Mucosa of stomach (tissue), 1 donor: Measurements from ENCODE around the gene TBX3.

Experiments
- H3K27me3 ChIP-seq: one replicate; pipeline ENCODE4 v1.7.0; 2013; ENCODE audit warnings: mild to moderate bottlenecking, low read length; ENCODE audit not compliant: control insufficient read depth, insufficient read depth
- H3K36me3 ChIP-seq: one replicate; pipeline ENCODE4 v1.7.0; 2013; ENCODE audit warnings: low read length; ENCODE audit not compliant: control insufficient read depth, insufficient read depth
- H3K4me1 ChIP-seq: one replicate; pipeline ENCODE4 v1.7.0; 2013; ENCODE audit warnings: mild to moderate bottlenecking, low read length; ENCODE audit not compliant: control insufficient read depth, insufficient read depth
- H3K4me3 ChIP-seq: one replicate; pipeline ENCODE4 v1.7.0; 2013; ENCODE audit warnings: low read length
- H3K9ac ChIP-seq: one replicate; pipeline ENCODE4 v1.7.0; 2013; ENCODE audit warnings: mild to moderate bottlenecking, low read length, moderate library complexity
- H3K9me3 ChIP-seq: one replicate; pipeline ENCODE4 v1.7.0; 2013; ENCODE audit warnings: mild to moderate bottlenecking, low read length, moderate library complexity; ENCODE audit not compliant: control insufficient read depth
- donor health status: Pancreatic carcinoma.

TBX3 gene

GRCh38 chr12:114668151-114668885, 15.7 kb downstream of the TBX3 start:
- Histone ChIP-seq H3K9me3 (no peaks in the 10 kb centered on the region), H3K27me3 (peaks cover 91% of the 10 kb centered on the region), H3K36me3 (no peaks in the 10 kb centered on the region), H3K9ac (peak overlapping the region; percentile 47), H3K4me3 (peak overlapping the region; percentile 43), H3K4me1 (peaks cover 39% of the 10 kb centered on the region)

GRCh38 chr12:114667669-114668150, 16.3 kb downstream of the TBX3 start:
- Histone ChIP-seq H3K27me3 (peaks cover 86% of the 10 kb centered on the region), H3K36me3 (no peaks in the 10 kb centered on the region), H3K9me3 (no peaks in the 10 kb centered on the region), H3K4me1 (peaks cover 45% of the 10 kb centered on the region), H3K4me3 (peak overlapping the region; percentile 43), H3K9ac (peak overlapping the region; percentile 47)

DNA sequence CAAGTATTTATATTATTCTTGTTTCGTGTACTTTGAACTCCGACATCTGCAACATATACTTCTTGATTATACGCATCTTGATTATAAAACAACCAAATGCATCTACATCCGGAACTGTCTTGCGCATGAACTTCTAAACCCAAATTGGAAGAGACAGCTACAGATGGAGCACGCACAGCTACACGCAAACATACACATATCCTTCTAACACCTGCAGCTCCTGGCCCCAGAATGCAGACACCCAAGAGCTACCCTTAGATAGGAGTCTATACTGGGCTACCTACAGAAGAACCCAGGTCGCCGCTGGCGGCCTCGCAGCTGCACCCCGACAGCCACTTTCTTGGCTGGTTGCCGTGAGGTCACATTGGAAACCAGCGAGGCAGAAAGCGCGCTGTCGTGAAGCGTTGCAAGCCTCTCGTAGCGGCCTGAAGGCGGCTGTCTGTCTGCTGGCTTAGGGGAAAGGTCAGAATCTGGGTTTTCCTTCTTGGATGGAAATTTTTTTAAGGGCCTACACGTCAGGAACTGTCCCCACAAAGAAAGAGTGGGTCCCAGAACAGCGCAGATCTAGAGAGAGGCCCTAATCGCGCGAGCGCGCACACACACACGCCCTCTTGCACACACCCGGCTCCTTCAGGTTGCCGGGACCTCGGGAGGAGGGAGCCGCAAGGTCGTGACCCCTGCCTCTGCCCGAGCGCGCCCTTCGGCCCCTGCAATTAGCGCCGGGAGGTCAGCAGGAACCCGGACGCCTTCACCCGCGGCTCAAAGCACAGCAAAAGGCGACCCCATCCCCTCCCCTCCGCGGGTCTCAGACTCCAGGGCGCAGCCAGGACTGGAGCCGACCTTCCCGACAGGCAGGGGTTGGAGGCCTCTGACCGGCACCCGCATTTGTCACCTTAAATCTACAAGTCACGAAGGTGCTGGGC, 17.0 kb downstream of the TBX3 start:
- peaks cover 51% of the 10 kb centered on the region for H3K4me1 ChIP-seq
- H3K9ac ChIP-seq, result no peak overlapping the region
- peaks cover 79% of the 10 kb centered on the region for H3K27me3 ChIP-seq
- H3K9me3 ChIP-seq, result no peaks in the 10 kb centered on the region
- H3K36me3 ChIP-seq, result no peaks in the 10 kb centered on the region
- no peak overlapping the region for H3K4me3 ChIP-seq

GRCh38 chr12:114665411-114666260, 18.3 kb downstream of the TBX3 start:
- Histone ChIP-seq H3K27me3 (peaks cover 67% of the 10 kb centered on the region), H3K4me3 (no peak overlapping the region)

GRCh38 chr12:114664651-114665320, 19.2 kb downstream of the TBX3 start:
- Histone ChIP-seq H3K9ac (no peak overlapping the region), H3K9me3 (no peaks in the 10 kb centered on the region), H3K4me3 (no peak overlapping the region), H3K27me3 (peaks cover 59% of the 10 kb centered on the region), H3K4me1 (peaks cover 53% of the 10 kb centered on the region), H3K36me3 (no peaks in the 10 kb centered on the region)

More at GRCh38 chr12:114665411-114666260, 18.3 kb downstream of the TBX3 start:
- H3K9me3 ChIP-seq, result no peaks in the 10 kb centered on the region
- H3K9ac ChIP-seq, result no peak overlapping the region
- peaks cover 53% of the 10 kb centered on the region for H3K4me1 ChIP-seq
- H3K36me3 ChIP-seq, result no peaks in the 10 kb centered on the region

DNA sequence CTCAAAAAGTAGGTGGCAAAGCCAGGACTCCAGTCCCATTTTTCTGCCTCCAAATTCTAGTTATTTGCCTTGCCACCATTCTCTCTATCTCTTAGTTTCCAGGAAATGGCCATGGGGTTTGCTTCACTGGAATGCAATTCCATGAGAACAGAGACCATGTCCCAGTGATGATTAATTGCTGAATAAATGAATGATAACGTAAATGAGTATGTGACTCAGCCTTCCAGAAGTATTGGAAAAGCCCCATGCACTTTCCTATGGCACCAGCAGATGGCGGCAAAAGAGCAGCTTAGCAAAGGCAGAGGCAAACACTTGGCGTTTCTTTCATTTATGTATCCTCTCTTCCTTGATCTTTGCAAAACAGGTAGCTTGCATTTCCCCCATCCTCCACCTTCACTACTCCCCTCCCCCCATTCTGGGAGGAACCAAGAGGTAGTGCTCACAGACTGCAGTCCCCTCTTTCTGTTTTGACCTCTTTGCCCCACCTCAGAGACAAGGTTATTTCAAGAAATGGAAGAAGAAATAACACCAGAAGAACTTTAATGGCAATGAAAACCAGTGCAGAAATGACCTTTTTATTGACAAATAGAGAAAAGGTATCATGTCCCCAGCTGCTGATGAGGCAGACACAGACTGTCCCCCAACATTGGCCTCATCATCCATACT, 21.3 kb downstream of the TBX3 start:
- no peaks in the 10 kb centered on the region for H3K36me3 ChIP-seq
- peaks cover 41% of the 10 kb centered on the region for H3K27me3 ChIP-seq
- H3K4me1 ChIP-seq, result peaks cover 45% of the 10 kb centered on the region
- no peak overlapping the region for H3K4me3 ChIP-seq
- no peak overlapping the region for H3K9ac ChIP-seq
- H3K9me3 ChIP-seq, result no peaks in the 10 kb centered on the region

- H3K9me3 ChIP-seq, result no peaks in the 10 kb centered on the region
- peaks cover 31% of the 10 kb centered on the region for H3K4me1 ChIP-seq
- H3K4me3 ChIP-seq, result no peak overlapping the region
- no peak overlapping the region for H3K9ac ChIP-seq
- H3K36me3 ChIP-seq, result no peaks in the 10 kb centered on the region
- H3K27me3 ChIP-seq, result peaks cover 27% of the 10 kb centered on the region
These were observed 22.7 kb downstream of the TBX3 start for GRCh38 chr12:114661245-114661644.

GRCh38 chr12:114659084-114659483, 24.9 kb downstream of the TBX3 start:
- Histone ChIP-seq H3K36me3 (no peaks in the 10 kb centered on the region), H3K9me3 (no peaks in the 10 kb centered on the region), H3K27me3 (peaks cover 9% of the 10 kb centered on the region), H3K4me3 (no peak overlapping the region), H3K9ac (no peak overlapping the region), H3K4me1 (peaks cover 19% of the 10 kb centered on the region)

DNA sequence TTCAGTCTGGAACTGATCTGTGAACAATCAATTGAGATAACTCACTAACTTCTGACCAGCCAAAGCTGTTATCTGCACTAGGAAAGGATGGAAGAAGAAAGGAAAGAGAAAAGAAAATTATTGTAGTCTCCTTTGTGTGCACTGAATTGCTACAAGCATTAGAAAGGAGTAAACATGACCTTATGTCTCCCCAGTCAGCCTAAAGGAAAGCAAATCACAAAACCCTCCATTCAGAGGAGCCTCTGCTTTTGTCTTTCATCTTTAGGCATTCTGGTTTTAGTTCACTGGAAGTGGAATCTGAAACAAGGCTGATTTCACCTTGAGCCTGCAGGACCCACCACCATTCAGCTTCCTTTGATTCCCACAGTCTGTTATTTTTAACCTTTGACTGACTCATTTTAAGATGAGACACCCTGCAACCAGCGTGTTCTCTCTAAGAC, 26.0 kb downstream of the TBX3 start:
- Histone ChIP-seq H3K9ac (no peak overlapping the region), H3K4me1 (peaks cover 11% of the 10 kb centered on the region), H3K4me3 (no peak overlapping the region), H3K9me3 (no peaks in the 10 kb centered on the region), H3K36me3 (no peaks in the 10 kb centered on the region), H3K27me3 (no peaks in the 10 kb centered on the region)

GRCh38 chr12:114657597-114657920, 26.4 kb downstream of the TBX3 start:
- no peaks in the 10 kb centered on the region for H3K27me3 ChIP-seq
- H3K4me1 ChIP-seq, result peaks cover 6% of the 10 kb centered on the region
- no peaks in the 10 kb centered on the region for H3K9me3 ChIP-seq
- no peak overlapping the region for H3K4me3 ChIP-seq
- no peak overlapping the region for H3K9ac ChIP-seq
- H3K36me3 ChIP-seq, result no peaks in the 10 kb centered on the region
